Ecto neural progenitor cell (in vitro differentiated cells): Measurements from ENCODE around the gene NWD2.

ENCODE experiments used
- DNase-seq: peaks from one replicate; pipeline ENCODE4 v3.0.0-alpha.2; 2018; ENCODE audit warnings: low spot score

Gene NWD2

DNA sequence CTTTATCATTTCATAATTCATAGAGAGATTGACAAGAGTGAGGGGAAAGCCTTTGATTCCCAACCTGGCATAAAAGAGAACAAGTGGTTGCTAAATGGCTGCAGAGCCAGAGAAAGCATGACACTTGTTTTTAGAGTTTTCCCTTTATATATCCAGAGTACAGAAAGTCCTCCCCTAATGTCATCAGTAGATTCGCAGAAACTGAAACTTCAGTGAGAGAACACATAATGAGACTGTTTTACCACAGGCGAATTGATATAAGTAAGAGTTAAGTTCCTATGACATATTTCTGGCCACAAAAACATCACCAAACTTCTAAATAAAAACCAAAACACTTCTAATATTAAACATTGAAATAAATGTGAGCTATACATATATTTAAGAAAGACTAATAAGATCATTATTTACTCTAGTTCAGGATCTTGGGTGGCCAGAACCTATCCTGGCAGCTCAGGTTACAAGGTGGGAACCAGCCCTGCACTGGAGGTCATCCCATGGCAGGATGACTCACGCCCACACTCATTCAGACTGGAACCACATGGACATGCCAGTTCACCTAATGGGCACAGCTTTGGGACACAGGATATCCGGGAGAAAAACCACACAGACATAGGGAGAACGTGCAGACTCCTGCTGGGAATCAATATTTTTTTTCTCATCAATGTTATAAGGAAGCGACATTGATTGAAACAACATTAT, 35.5 kb downstream of the NWD2 start:
- no peak for DNase-seq

DNA sequence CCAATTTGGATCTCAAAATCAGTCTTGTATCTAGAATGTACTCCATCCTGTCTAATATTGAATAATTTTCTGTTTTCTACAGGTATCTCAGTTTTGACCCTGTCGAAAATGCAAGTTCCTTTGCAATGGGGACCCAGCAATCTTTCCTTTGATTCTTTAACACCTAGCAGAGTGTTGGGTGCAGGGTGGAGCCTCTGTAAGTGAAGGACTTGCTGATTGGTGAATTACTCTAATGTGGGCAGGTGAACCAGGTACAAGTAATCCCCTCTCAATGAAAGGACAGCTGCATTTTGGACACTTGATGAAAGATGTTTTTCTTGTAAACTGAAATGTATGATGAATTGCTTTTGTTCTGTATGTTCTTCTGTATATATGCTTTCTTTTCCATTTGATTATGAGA, 54.9 kb downstream of the NWD2 start:
- DNase-seq: no peak

DNA sequence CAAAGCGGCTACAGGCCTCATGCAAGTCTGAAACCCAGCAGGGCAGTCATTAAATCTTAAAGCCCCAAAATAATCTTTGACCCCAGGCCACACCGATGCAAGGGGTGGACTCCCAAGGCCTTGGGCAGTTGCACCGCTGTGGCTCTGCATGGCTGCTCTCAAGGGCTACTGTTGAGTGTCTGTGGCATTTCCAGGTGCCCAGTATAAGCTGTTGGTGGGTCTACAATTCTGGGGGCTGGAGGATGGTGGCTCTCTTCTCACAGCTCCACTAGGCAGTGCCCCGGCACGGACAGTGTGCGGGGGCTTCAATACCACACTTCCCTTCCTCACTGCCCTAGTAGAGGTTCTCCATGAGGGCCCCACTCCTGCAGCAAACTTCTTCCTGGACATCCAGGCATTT, 60.1 kb downstream of the NWD2 start:
- DNase-seq: no peak

DNA sequence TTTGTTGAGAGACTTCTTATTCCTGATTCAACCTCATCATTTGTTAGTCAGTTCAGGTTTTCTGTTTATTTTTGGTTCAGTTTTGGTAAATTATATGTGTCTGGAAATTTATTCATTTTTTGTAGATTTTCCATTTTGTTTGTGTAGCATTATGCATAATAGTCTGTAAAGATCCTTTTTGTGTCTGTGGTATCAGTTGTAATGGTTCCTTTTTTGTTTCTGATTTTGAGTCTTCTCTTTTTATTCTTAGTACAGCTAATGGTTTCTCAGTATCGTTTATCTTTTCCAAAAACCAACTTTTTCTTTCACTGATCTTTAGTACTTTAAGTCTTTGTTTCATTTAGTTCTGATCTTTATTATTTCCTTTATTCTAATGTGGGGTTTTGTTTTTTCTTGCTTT, 61.4 kb downstream of the NWD2 start:
- no peak for DNase-seq

DNA sequence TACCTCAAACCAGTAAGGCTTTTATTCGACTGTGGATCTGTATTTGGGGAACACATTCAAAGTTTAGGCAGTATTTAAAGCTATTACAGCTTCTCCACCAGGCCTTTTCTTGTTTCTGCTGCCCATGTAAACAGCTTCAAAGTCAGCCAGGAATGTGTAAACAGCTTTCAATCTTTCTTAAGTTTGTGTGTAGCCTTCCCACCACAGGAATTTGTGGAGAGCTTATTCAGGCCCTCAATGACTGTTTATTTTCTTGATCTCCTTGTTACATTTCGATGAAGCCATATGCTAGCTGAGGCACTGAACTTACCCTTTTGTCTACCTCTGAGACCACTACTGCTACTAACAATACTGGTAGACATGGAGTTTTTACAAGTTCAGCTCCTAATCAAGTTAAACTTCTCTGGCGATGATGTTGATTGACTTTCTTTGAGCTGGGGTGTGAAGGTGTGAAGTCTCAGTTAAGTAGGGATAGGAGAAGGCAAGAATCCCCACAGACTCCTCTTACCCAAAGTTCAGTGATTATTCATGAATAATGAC, 72.6 kb downstream of the NWD2 start:
- DNase-seq: no peak

DNA sequence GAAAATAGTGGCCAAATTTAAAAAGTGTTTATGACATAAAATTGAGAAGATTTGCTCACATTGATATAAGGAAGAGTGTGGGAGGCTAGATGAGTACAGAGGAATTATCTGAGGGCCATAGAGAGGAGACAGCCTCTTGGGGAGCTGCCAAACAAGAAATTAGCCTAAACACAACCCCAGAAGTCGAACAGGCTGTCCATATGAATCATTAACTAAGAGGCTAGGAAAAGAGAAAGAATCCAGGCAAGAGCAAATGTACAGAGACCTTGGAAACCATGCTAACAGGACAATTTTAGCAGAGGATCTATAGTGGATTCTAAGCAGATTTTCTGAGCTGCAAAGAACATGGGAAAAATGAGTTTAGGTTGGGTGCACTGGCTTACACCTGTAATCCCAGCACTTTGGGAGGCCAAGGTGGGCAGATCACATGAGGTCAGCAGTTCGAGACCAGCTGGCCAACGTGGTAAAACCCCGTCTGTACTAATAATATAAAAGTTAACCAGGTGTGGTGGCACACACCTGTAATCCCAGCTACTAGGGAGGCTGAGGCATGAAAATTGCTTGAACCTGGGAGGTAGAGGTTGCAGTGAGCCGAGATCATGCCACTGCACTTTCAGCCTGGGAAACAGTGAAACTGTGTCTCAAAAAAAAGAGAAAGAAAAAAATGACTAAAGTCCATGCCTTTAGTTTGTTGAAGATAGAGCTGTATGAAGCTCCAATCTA, 76.1 kb downstream of the NWD2 start:
- no peak for DNase-seq

DNA sequence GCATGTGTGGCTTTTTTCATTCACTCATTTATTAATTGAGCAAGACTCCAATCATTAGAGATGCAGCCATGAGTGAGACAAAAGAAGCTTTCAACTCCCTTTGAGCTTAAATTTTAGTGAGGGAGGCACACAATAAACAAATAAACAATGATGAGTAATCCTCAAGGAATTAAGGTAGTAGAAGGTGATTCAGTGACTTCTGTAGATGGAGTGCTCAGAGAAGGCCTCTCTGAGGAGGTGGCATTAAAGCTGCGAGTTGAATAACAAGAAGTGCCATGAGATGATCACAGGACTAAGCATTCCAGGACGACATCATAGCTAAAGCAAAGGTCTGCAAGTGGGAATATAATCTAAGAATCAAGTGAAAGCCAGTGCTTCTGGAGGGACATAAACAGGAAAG, 77.6 kb downstream of the NWD2 start:
- no peak for DNase-seq

DNA sequence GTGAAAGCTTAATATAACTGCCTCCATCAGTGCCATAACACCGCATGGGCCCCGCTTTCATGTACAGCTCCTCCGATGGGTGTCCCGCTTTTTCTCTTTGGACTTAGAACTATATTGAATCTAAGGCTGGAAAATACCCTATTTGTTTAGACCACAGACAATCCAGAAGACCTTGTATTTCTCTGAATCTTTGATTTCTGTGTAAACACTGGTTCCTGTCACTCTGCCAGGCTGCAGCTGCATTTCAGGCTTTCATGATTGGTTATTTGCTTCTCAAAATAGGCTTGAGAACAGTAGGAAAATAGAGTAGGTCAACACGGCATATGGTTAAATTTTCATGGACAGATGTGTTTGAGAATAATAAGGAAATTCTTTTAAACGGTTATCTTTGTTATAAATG, 80.0 kb downstream of the NWD2 start:
- DNase-seq: no peak

DNA sequence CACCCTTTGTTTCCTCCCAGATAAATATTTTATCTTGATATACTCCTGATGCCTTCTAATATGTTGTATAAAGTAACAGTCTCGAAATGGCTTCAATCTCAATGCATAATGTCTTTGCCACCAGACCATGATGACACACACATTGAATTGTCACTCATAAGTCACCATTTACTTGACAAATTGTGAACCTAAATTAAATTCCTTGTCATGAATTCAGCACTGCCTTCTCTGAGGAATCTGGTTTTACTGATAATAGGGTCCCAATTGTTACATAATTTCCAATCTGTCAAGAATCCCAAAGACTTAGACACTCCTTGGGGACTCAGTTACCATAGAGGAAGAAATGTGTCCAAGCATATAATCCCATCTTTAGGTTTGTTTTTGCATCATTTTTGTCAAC, 82.3 kb downstream of the NWD2 start:
- DNase-seq: no peak

DNA sequence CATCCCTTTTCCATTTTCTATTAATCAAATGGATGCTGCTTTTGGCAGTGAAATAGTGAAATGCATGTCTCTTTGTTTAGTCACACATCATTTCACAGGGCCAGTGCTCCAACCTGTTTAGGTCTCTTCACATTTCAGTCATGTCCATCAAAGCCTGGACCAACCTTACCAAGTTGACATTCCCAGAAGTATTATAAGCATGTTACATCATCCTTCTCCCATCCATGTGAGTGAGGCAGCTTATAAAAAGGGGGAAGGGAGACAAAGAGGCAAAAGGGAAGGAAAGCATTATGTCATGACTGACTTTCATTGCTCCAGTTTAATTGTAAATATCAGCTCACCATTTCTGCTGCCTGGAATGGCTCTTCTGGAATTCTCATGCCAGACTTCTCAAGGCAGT, 94.4 kb downstream of the NWD2 start:
- DNase-seq: no peak

DNA sequence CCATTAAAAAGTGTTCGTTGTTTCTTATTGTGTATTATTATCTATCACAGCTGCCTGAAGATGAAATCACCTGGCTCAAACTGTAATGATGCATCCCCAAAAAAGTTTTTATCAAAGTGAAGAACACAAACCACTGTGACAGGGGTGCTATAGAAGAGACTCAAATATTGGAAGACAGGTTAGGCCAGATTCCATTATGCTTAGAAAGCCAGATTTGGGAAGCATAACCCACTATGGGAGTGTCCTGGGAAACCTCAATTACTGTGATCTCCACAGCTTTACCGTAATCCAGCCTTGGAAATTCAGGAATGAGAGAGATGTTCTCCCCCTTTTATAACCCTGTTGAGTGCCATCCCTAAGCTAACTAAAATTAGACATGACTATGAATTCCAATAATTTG, 114.2 kb downstream of the NWD2 start:
- DNase-seq: no peak

DNA sequence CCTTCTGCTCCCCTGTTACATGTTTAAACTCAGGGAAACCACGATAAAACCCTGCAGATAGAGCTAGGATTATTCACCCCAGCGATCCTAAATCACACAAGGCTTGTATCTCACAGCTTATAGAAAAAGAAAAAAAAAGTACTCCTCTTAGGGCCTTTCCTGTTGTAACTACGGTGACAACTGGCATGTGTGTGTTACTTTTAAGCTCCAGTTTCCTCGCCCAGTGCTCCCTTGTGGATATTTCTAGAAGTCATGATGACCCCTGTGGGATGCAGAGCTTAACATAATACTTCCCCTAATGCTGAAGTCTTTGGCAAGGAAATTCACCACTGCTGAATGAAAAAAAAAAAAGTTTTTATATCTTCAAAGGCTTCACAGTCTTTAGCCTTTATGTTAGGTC, 114.7 kb downstream of the NWD2 start:
- no peak for DNase-seq

DNA sequence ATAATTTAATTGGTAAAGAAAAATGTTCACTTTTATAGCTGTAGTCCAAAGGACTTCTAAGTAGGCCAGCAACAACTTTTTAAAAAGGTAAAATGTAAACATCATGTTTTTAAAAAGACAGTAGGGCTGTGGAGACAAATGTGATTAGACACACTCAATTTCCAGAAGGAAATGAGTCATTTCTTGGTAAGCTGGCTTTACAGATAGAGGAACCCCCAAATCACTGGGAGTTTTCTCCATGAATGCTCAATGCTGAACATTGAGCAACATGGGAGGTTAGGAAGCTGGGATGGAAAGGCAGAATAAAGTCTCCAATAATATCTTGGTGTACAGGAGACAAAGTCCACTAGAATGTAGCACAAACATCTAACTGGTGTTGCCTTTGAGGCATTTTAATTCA, 121.3 kb downstream of the NWD2 start:
- DNase-seq: no peak

DNA sequence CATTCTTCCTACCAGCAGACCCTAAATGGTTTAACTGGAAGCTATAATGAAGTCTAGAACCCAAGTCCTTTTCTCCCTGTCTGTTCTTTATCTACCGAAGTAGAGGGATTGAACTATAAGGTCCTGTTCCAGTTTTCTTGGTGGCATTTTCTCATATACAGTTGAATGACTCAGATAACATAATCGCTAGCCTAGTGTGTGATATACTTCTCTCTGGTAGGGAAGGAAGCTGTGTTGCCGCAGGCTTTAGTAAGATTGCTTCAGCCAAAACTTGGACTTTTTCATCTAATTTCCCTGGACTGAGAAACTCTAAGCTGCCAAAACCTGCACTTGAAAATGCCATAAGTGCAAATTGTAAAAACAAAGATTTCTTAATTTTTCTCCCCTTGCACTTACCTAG, 123.4 kb downstream of the NWD2 start:
- no peak for DNase-seq

DNA sequence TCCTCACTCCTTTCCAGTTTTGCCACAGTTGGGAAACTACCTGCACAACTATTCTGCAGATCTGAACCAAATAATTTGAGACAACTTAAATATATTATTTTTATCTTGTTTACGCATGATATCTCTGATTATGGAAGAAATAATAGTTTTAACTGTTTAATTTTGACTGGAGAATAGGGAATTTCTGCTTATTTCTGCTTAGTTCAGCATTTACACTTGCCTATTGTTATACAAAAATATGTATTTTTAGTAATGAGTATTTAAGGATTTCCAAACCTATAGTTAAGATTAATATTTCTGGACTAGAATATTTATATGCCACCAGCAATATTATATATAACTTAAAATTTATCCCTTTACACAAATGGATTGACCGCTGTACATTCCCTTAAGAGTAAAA, 125.5 kb downstream of the NWD2 start:
- DNase-seq: no peak

DNA sequence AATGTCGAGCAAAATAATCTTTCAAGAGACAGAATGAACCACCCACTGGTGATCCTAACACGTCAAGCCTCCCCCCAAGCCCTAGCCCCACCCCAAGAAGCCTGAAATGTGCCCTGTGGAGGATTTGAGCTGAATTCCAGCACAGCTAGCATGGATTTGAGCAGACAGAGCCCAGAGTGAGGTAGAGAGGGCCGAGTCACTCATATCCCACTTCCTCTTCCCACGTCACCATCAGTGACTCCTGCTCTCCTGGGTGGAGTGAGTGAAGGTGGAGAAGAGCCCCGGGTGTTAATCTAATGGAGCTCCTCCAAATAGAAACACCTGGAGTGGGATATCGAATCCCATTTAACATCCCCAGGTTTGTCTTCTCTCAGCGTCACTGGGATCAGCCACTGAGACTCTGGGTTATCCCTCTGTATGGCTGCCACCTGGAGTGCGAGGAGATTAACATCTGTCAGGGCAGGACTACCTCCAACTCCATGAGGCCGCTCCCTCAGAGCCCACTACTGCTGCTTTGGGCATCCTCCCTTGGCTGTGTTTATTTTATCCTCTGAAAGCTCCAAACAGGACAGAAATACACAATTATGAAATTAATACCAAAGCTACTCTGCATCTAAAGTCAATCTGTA, 136.6 kb downstream of the NWD2 start:
- DNase-seq: no peak

DNA sequence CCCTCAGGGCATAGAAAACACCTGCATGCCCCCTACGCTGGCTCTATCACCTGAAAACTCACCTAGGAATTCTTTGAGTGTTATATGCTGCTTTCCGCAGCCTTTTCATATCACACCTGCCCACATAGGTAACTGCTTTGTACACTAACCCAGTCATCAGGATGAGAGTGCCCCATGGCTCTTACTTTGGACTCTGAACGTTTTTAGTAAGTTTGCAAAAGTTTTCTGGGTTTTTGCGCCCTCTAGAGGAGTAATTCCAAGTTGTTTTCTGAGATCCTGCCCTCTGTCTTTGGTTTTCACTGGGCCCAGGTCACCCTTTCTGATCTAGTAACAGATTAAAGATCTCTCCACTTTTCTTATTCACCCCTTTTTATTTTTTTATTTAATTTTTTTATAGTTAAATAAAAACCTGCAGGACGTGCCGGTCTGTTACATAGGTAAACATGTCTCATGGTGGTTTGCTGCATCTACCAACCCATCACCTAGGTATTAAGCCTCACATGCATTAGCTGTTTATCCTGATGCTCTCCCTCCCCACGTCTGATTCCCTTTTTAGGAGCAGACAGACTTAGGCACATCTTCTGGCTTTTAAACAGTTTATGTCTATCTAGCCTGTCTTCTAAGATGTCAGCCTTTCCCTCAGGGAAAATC, 139.2 kb downstream of the NWD2 start:
- peak; percentile 52 for DNase-seq

DNA sequence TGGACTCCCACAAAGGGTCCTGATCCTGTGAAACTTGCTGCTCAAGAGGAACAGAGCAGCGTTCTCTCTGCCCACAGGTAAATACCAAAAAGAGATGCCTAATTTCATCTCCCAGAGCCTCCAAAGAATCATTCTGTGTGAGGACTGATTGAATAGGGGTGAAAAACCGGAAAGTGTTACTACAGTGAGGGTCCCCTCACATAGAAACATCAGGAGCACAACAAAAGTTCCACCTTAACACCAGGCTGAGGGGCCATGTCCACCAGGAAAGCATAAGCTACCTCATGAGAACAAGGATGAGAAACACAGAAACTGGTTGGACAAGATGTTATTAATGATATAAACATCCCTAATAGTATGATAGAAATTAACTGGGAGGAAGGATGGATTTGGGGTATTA, 140.9 kb downstream of the NWD2 start:
- DNase-seq: no peak

DNA sequence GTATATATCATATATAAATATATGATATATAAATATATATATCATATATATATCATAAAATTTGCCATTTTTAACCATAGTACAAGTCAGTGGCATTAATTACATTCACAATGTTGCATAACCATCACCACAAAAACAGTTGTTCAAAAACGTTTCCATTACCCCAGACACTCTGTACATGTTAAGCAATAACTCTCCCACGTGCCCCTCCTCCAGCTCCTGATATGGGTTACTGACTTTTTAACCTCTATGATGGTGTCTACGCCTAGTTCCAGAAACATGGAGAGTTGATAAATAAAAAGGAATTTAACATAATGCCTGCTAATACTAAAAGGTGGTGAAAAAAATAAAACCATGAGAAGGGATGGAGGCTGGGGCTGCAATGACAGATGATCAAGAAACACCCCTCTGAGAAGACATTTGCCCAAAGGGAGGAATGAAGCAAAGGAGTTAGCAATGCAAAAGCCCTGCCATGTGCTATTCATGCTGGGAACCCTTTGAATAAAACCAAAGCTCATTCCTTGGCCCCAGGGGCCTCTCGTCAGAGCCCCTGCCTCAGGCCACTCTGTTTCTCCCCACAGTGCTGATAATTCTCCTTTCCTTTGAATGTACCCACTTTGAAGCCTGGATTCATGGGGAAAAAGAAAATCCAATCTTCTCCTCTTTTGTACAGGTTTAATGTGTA, 144.3 kb downstream of the NWD2 start:
- no peak for DNase-seq

DNA sequence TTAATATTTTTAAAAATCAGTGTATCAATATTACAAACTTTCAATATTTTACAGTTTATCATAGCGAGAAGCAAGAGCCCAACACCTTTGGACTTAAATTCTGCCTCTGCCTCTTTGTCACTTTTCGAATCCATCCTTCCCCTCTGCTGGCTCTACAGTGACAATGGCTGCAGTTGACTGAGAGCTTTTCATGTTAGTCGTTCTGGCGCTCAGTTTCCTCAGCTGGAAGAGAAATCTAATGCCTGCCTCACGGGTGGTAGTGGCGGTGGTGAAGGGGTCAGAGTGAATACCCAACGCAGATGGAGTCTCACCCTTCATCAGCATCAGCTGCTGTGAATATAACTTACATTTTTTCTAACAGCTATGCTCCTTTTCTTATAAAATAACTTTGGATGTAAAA, 144.8 kb downstream of the NWD2 start:
- DNase-seq: no peak

DNA sequence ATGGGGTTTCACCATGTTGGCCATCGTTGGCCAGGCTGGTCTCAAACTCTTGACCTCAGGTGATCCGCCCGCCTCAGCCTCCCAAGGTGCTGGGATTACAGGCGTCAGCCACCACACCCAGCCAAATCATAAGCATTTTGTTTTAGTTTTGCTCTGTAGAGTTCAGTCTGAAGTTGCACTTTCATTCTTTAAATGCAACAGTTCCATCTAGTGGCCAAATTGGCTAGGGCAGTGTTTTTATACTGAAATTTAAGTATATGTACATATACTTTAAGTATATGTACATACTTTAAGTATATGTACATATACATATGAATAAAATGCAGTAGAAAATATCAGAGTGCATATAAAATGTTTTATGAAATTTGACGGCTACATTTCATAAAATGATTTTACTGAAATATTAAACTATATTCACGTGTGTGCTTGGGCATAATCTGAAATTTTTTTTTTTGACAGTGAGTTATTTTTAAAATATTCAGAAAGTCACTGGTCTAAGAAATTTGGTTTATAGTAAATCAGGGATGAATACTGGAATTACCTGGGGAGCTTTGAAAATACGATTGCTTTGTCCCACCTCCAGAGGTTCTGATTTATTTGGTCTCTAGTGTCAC, 145.5 kb downstream of the NWD2 start:
- DNase-seq: no peak
